Neural cell (in vitro differentiated cells): ENCODE measurements around the gene RPS15.

ENCODE experiments used
- CTCF ChIP-seq: fragments of 450-650 bp; IDR thresholded peaks from 2 replicates; pipeline ENCODE4 v1.5.1; 2014; ENCODE audit warnings: antibody characterized with exemption, mild to moderate bottlenecking, moderate library complexity; ENCODE audit not compliant: poor library complexity, severe bottlenecking
- RAD21 ChIP-seq: fragments of 450-650 bp; conservative IDR thresholded peaks from 2 replicates; pipeline ENCODE4 v1.6.1; 2014; ENCODE audit warnings: antibody characterized with exemption, mild to moderate bottlenecking, moderate library complexity

GRCh38 chr19:1412323-1412923 lies 25.8 kb upstream of the RPS15 start:
- no peak for TF ChIP-seq CTCF
- TF ChIP-seq RAD21 = no peak
